H9 (cell line): ENCODE measurements around the gene REC114. TPM values are rescaled to one million over a fixed set of nuclear protein-coding genes. Genes with fewer than 3 reads are reported as not detected.
A peak's percentile ranks its signal among the peaks of the same experiment; 100 is the strongest.
"Not testable (repeated sequence)": the region's sequence is repeated elsewhere in the genome, so short reads cannot be mapped to it uniquely, and the experiment has no call there.

ENCODE experiments used
- DNase-seq: peaks from one replicate; pipeline ENCODE4 v3.0.0-alpha.2; 2017
- H2AFZ ChIP-seq: one replicate; pipeline ENCODE4 v1.6.1; 2013; ENCODE audit warnings: mild to moderate bottlenecking, low read length, control low read depth, moderate library complexity
- H2AK5ac ChIP-seq: 2 replicates; pipeline ENCODE4 v1.6.1; 2013; ENCODE audit warnings: low read length, control low read depth, mixed read lengths; ENCODE audit not compliant: insufficient read length
- H2BK120ac ChIP-seq: one replicate; pipeline ENCODE4 v1.6.1; 2013; ENCODE audit warnings: low read depth, mild to moderate bottlenecking, low read length, control low read depth, inconsistent platforms; ENCODE audit not compliant: poor library complexity, severe bottlenecking
- H2BK12ac ChIP-seq: 2 replicates; pipeline ENCODE4 v1.6.1; 2013; ENCODE audit warnings: low read length, control low read depth, mixed read lengths, low read depth; ENCODE audit not compliant: insufficient read length
- H2BK15ac ChIP-seq: 2 replicates; pipeline ENCODE4 v1.6.1; 2013; ENCODE audit warnings: low read depth, low read length, control low read depth
- H2BK20ac ChIP-seq: one replicate; pipeline ENCODE4 v1.6.1; 2013; ENCODE audit warnings: low read depth, mild to moderate bottlenecking, low read length, control low read depth, inconsistent platforms; ENCODE audit not compliant: poor library complexity, severe bottlenecking
- H2BK5ac ChIP-seq: 2 replicates; pipeline ENCODE4 v1.6.1; 2013; ENCODE audit warnings: low read length, control low read depth, mixed read lengths; ENCODE audit not compliant: insufficient read length
- H3K14ac ChIP-seq: 2 replicates; pipeline ENCODE4 v1.6.1; 2013; ENCODE audit warnings: low read length, control low read depth; ENCODE audit not compliant: insufficient read depth
- H3K18ac ChIP-seq: 2 replicates; pipeline ENCODE4 v1.6.1; 2013; ENCODE audit warnings: low read depth, mild to moderate bottlenecking, mixed read lengths, low read length, control low read depth; ENCODE audit not compliant: insufficient read length
- H3K23ac ChIP-seq: 2 replicates; pipeline ENCODE4 v1.6.1; 2013; ENCODE audit warnings: low read length, control low read depth, mixed read lengths, low read depth; ENCODE audit not compliant: insufficient read length
- H3K23me2 ChIP-seq: 2 replicates; pipeline ENCODE4 v1.6.1; 2013; ENCODE audit warnings: low read depth, mild to moderate bottlenecking, mixed read lengths, low read length, control low read depth; ENCODE audit not compliant: insufficient read length, poor library complexity, severe bottlenecking
- H3K27ac ChIP-seq: 2 replicates; pipeline ENCODE4 v1.5.1; 2013; ENCODE audit warnings: low read length, control low read depth, mixed read lengths, low read depth; ENCODE audit not compliant: insufficient read length
- H3K27me3 ChIP-seq: 2 replicates; pipeline ENCODE4 v1.6.1; 2013; ENCODE audit warnings: low read length, control low read depth, inconsistent platforms; ENCODE audit not compliant: insufficient read depth
- H3K4ac ChIP-seq: 2 replicates; pipeline ENCODE4 v1.6.1; 2013; ENCODE audit warnings: low read depth, mild to moderate bottlenecking, control low read depth, inconsistent platforms, low read length, moderate library complexity
- H3K4me1 ChIP-seq: 2 replicates; pipeline ENCODE4 v1.6.1; 2013; ENCODE audit warnings: low read length, control low read depth, inconsistent platforms; ENCODE audit not compliant: insufficient read depth
- H3K4me2 ChIP-seq: 2 replicates; pipeline ENCODE4 v1.6.1; 2013; ENCODE audit warnings: low read length, control low read depth, mixed read lengths; ENCODE audit not compliant: insufficient read length, insufficient read depth
- H3K56ac ChIP-seq: 2 replicates; pipeline ENCODE4 v1.6.1; 2013; ENCODE audit warnings: low read depth, mild to moderate bottlenecking, mixed read lengths, low read length, control low read depth; ENCODE audit not compliant: insufficient read length
- H3K79me1 ChIP-seq: 2 replicates; pipeline ENCODE4 v1.6.1; 2013; ENCODE audit warnings: low read depth, mild to moderate bottlenecking, moderate library complexity, low read length, control low read depth, inconsistent platforms; ENCODE audit not compliant: insufficient read depth, poor library complexity, severe bottlenecking
- H3K79me2 ChIP-seq: 2 replicates; pipeline ENCODE4 v1.6.1; 2013; ENCODE audit warnings: low read length, control low read depth, inconsistent platforms; ENCODE audit not compliant: insufficient read depth
- H3K9ac ChIP-seq: 2 replicates; pipeline ENCODE4 v1.6.1; 2013; ENCODE audit warnings: low read length, control low read depth, mixed read lengths; ENCODE audit not compliant: insufficient read length; ENCODE audit errors: extremely low read depth
- H3K9me3 ChIP-seq: one replicate; pipeline ENCODE4 v1.6.1; 2013; ENCODE audit warnings: low read depth, low read length, inconsistent platforms; ENCODE audit not compliant: control insufficient read depth
- H3T11ph ChIP-seq: one replicate; pipeline ENCODE4 v1.6.1; 2013; ENCODE audit warnings: mild to moderate bottlenecking, low read length, control low read depth, inconsistent platforms
- H4K20me1 ChIP-seq: one replicate; pipeline ENCODE4 v1.6.1; 2013; ENCODE audit not compliant: control insufficient read depth, insufficient read length, insufficient read depth
- H4K5ac ChIP-seq: 2 replicates; pipeline ENCODE4 v1.6.1; 2013; ENCODE audit warnings: low read depth, mild to moderate bottlenecking, mixed read lengths, low read length, control low read depth; ENCODE audit not compliant: insufficient read length
- H4K8ac ChIP-seq: replicated peaks from 2 replicates; pipeline ENCODE4 v1.6.1; 2013; ENCODE audit warnings: low read length, control low read depth, mixed read lengths, low read depth; ENCODE audit not compliant: insufficient read length
- H4K91ac ChIP-seq: 2 replicates; pipeline ENCODE4 v1.6.1; 2013; ENCODE audit warnings: low read depth, mild to moderate bottlenecking, moderate library complexity, mixed read lengths, low read length, control low read depth; ENCODE audit not compliant: insufficient read length
- H3K27ac Mint-ChIP-seq, 3 experiments: 2 replicates in 2 of 3; 3 replicates in 1 of 3; pipeline ENCODE4 v1.8.0; 2020 to 2021; ENCODE audit warnings: mixed read lengths in 3 of 3, mild to moderate bottlenecking in 1 of 3, moderate library complexity in 1 of 3
- H3K27me3 Mint-ChIP-seq: 2 replicates; pipeline ENCODE4 v1.8.0; 2021; ENCODE audit warnings: low read depth, mild to moderate bottlenecking, moderate library complexity, mixed read lengths
- H3K36me3 Mint-ChIP-seq, 3 experiments: 2 replicates in 2 of 3; 3 replicates in 1 of 3; pipeline ENCODE4 v1.8.0; 2020 to 2021; ENCODE audit warnings: low read depth in 3 of 3, mixed read lengths in 3 of 3; ENCODE audit not compliant: insufficient read depth in 1 of 3
- H3K4me1 Mint-ChIP-seq, 2 experiments: 2 replicates each; pipeline ENCODE4 v1.8.0; 2020; ENCODE audit warnings: mixed read lengths in 2 of 2
- H3K4me3 Mint-ChIP-seq, 2 experiments: 2 replicates in 1 of 2; 3 replicates in 1 of 2; pipeline ENCODE4 v1.8.0; 2020 to 2021; ENCODE audit warnings: mild to moderate bottlenecking in 2 of 2, mixed read lengths in 2 of 2, moderate library complexity in 1 of 2
- H3K9me3 Mint-ChIP-seq, 2 experiments: 2 replicates in 1 of 2; 3 replicates in 1 of 2; pipeline ENCODE4 v1.8.0; 2020; ENCODE audit warnings: mild to moderate bottlenecking in 2 of 2, mixed read lengths in 2 of 2, moderate library complexity in 1 of 2
- WGBS: extraction: QIAGEN DNeasy Blood & Tissue Kit; methylation state at CpG from one replicate; pipeline ENCODE4 v1.1.7; 2013; ENCODE audit warnings: missing lambda C conversion rate, low lambda C conversion rate, mixed read lengths; ENCODE audit not compliant: insufficient read length; ENCODE audit errors: extremely low coverage; 5-methylcytosine and 5-hydroxymethylcytosine counted together
- total RNA-seq: library from RNA; stranded (reverse); gene quantifications from 2 replicates; pipeline ENCODE4 v1.2.1, GENCODE V29; 2021
- TF ChIP-seq, protein P1 (sequence below): fragments of 200-600 bp; sonication (generic); conservative IDR thresholded peaks from 3 replicates; pipeline ENCODE4 v1.8.0; 2021; ENCODE audit warnings: antibody characterized with exemption, mild to moderate bottlenecking

The REC114 gene
- total RNA-seq, 1 experiment from 2014 or later, result not detected

DNA sequence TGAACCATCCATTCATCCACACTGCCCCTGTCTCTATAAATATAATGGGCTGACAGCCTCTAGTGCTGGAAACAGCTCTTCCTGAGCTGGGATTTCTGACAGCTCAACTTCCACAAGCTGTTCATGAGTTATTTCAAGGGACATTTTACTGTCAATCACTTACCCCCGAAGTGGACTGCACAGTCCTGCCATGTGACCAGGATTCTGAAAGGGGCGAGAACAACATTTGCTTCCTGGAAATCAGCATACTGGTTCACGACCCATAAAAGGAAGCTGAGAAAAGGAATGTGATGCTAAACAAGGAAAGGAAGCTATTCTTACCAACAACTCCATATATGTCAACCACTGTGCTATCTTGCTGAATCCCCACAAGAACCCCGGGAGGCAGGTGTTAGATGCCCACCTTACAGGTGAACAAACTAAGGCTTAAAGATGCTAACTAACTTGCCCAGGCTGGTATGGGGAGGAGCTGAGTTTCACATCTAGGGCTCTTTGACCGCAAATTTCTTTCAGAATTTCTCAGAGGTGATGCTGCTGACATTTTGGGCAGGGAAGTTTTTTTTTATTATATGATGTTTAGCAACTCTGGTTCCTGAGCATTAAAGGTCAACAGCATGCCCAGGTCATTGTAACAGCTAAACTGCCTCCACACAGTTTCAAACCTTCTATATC lies 16.5 kb upstream of the REC114 start:
- Histone ChIP-seq H3K79me2 (no peaks in the 10 kb centered on the region), H2BK20ac (no peak overlapping the region), H3K79me1 (no peaks in the 10 kb centered on the region), H2AFZ (no peak overlapping the region), H3K23me2 (no peaks in the 10 kb centered on the region), H2BK120ac (no peak overlapping the region), H2BK5ac (no peak overlapping the region), H4K20me1 (no peaks in the 10 kb centered on the region), H3K23ac (no peak overlapping the region), H4K91ac (no peak overlapping the region), H2AK5ac (no peak overlapping the region), H2BK15ac (no peak overlapping the region), H2BK12ac (no peak overlapping the region), H4K8ac (no peak overlapping the region), H3T11ph (no peak overlapping the region), H3K4me1 (peaks cover 3% of the 10 kb centered on the region; the same call in 1 of the 2 replicates), H3K9me3 (no peaks in the 10 kb centered on the region), H3K14ac (no peak overlapping the region), H4K5ac (no peak overlapping the region), H3K56ac (no peak overlapping the region), H3K27ac (no peak overlapping the region), H3K9ac (no peak overlapping the region), H3K27me3 (no peaks in the 10 kb centered on the region), H3K18ac (peak overlapping the region; percentile 44), H3K4me2 (no peak overlapping the region), H3K4ac (no peak overlapping the region)
- DNase-seq, result no peak
- WGBS, result no CpG with 5 or more reads among the region's 5 CpGs
- TF ChIP-seq, protein P1, sequence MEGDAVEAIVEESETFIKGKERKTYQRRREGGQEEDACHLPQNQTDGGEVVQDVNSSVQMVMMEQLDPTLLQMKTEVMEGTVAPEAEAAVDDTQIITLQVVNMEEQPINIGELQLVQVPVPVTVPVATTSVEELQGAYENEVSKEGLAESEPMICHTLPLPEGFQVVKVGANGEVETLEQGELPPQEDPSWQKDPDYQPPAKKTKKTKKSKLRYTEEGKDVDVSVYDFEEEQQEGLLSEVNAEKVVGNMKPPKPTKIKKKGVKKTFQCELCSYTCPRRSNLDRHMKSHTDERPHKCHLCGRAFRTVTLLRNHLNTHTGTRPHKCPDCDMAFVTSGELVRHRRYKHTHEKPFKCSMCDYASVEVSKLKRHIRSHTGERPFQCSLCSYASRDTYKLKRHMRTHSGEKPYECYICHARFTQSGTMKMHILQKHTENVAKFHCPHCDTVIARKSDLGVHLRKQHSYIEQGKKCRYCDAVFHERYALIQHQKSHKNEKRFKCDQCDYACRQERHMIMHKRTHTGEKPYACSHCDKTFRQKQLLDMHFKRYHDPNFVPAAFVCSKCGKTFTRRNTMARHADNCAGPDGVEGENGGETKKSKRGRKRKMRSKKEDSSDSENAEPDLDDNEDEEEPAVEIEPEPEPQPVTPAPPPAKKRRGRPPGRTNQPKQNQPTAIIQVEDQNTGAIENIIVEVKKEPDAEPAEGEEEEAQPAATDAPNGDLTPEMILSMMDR, result no peak
- H3K4me1 Mint-ChIP-seq, result peaks cover 5% of the 10 kb centered on the region in 2 experiments; a peak in 3 of 4 replicates
- no peak overlapping the region for H3K27ac Mint-ChIP-seq
- no peaks in the 10 kb centered on the region for H3K36me3 Mint-ChIP-seq
- no peaks in the 10 kb centered on the region for H3K9me3 Mint-ChIP-seq
- H3K27me3 Mint-ChIP-seq, result no peaks in the 10 kb centered on the region; the same call in 1 of the 2 replicates
- no peak overlapping the region for H3K4me3 Mint-ChIP-seq

DNA sequence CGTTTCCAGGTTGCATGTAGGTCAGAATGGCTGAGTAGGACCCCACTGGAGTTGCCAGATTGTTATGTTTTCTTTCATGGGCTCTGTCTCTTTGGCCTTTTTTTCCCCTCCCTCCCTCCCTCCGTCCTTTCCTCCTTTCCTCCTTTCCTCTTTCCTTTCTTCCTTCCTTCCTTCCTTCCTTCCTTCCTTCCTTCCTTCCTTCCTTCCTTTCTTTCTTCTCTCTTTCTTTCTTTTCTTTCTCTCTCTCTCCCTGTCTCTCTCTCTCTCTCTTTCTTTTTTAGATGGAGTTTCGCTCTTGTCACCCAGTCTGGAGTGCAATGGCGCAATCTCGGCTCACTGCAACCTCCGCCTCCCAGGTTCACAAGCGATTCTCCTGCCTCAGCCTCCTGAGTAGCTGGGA lies 11.6 kb upstream of the REC114 start:
- not testable (repeated sequence) for H2BK20ac ChIP-seq, H3K4me3 Mint-ChIP-seq, H3K56ac ChIP-seq, H2AK5ac ChIP-seq, H2BK12ac ChIP-seq, H4K20me1 ChIP-seq, H3K27me3 Mint-ChIP-seq, H3T11ph ChIP-seq, H3K4ac ChIP-seq, H4K8ac ChIP-seq, H2BK120ac ChIP-seq, H2BK15ac ChIP-seq, H3K9me3 ChIP-seq, H3K18ac ChIP-seq, H2BK5ac ChIP-seq, H3K23ac ChIP-seq, H3K9ac ChIP-seq, DNase-seq, H3K4me2 ChIP-seq, H4K91ac ChIP-seq, H2AFZ ChIP-seq, H3K79me1 ChIP-seq, H3K4me1 ChIP-seq, H3K27ac ChIP-seq, H3K23me2 ChIP-seq, H3K36me3 Mint-ChIP-seq, H4K5ac ChIP-seq, H3K79me2 ChIP-seq, H3K9me3 Mint-ChIP-seq, H3K14ac ChIP-seq, H3K4me1 Mint-ChIP-seq, H3K27me3 ChIP-seq
- WGBS, result no CpG with 5 or more reads among the region's 7 CpGs
- H3K27ac Mint-ChIP-seq, result peak overlapping the region in 1 of 3 experiments; percentile 17; a peak in 1 of 7 replicates
